HG02884 (cell line): Measurements from ENCODE around the gene EHD1.

Source experiments
- ATAC-seq: cut with Tn5 transposase; IDR thresholded peaks from one replicate; pipeline ENCODE4 v1.9.1; 2021; ENCODE audit warnings: mild to moderate bottlenecking, moderate library complexity; ENCODE audit not compliant: unreplicated experiment

The EHD1 gene

GRCh38 chr11:64891880-64892279 lies 13.5 kb upstream of the EHD1 start:
- ATAC-seq = no peak

GRCh38 chr11:64891215-64891848 lies 12.9 kb upstream of the EHD1 start:
- no peak for ATAC-seq

GRCh38 chr11:64890522-64890939 lies 12.1 kb upstream of the EHD1 start:
- ATAC-seq = no peak

GRCh38 chr11:64888729-64889511 lies 10.5 kb upstream of the EHD1 start:
- ATAC-seq = no peak

- ATAC-seq = no peak
Measured at GRCh38 chr11:64888406-64888728, 9.9 kb upstream of the EHD1 start.

GRCh38 chr11:64887757-64888405 lies 9.5 kb upstream of the EHD1 start:
- ATAC-seq = no peak

GRCh38 chr11:64887234-64887756 lies 8.9 kb upstream of the EHD1 start:
- ATAC-seq = no peak

- no peak for ATAC-seq
Measured at GRCh38 chr11:64885367-64886286, 7.2 kb upstream of the EHD1 start.

GRCh38 chr11:64884019-64884418 lies 5.6 kb upstream of the EHD1 start:
- ATAC-seq = no peak

GRCh38 chr11:64883575-64883974 lies 5.2 kb upstream of the EHD1 start:
- ATAC-seq = no peak

GRCh38 chr11:64882243-64882642 lies 3.8 kb upstream of the EHD1 start:
- no peak for ATAC-seq

- no peak for ATAC-seq
Measured at GRCh38 chr11:64881476-64881875, 3.1 kb upstream of the EHD1 start.

- no peak for ATAC-seq
Measured at GRCh38 chr11:64880240-64881001, 2.0 kb upstream of the EHD1 start.

GRCh38 chr11:64879244-64879900 lies 951 bp upstream of the EHD1 start:
- ATAC-seq = no peak

- no peak for ATAC-seq
Measured at GRCh38 chr11:64878223-64878493, 263 bp downstream of the EHD1 start.

GRCh38 chr11:64877390-64878222 lies 815 bp downstream of the EHD1 start:
- ATAC-seq = no peak

GRCh38 chr11:64876835-64877341 lies 1.5 kb downstream of the EHD1 start:
- no peak for ATAC-seq

GRCh38 chr11:64876229-64876750 lies 2.1 kb downstream of the EHD1 start:
- ATAC-seq = no peak
